NCI-H2081 treated with DMSO at 0.1 percent for 48 hours (cell line): Measurements from ENCODE around the gene SPHK2.

Source experiments
- DNase-seq: peaks from one replicate; lab custom pipeline; 2025; lab: John Stamatoyannopoulos, UW

The SPHK2 gene

DNA sequence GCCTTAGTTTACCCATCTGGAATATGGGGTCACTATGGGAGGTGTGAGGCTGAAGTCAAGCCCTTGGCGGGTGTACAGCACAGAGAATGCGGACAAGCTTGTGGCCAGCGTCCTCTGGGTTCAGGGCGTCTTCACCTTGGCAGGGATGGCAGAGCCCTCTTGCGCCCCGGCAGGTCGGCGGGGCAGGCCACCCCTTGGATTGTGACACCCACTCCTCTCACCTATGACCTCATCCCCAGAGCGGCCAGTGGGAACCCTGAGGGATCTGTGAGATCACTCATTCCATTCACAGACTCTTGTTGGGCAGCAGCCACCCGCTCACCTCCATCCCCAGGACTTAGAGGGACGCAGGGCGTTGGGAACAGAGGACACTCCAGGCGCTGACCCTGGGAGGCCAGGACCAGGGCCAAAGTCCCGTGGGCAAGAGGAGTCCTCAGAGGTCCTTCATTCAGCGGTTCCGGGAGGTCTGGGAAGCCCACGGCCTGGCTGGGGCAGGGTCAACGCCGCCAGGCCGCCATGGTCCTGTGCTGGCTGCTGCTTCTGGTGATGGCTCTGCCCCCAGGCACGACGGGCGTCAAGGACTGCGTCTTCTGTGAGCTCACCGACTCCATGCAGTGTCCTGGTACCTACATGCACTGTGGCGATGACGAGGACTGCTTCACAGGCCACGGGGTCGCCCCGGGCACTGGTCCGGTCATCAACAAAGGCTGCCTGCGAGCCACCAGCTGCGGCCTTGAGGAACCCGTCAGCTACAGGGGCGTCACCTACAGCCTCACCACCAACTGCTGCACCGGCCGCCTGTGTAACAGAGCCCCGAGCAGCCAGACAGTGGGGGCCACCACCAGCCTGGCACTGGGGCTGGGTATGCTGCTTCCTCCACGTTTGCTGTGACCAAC lies 12.6 kb upstream of the SPHK2 start, which contains the start of gene SPACA4:
TSS of gene SPACA4 (plus strand) at position 280 of the 896 bp plus-strand sequence. CDS start at position 517, 237 bp downstream.
- no peak for DNase-seq

DNA sequence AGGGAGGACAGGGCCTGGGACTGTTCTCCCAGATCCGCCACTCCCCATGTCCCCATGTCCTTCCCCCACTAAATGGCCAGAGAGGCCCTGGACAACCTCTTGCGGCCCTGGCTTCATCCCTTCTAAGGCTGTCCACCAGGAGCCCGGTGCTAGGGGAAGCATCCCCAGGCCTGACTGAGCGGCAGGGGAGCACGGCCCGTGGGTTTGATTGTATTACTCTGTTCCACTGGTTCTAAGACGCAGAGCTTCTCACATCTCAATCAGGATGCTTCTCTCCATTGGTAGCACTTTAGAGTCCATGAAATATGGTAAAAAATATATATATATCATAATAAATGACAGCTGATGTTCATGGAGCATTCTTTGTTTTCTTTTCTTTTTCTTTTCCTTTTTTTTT lies 11.9 kb upstream of the SPHK2 start:
- DNase-seq: no peak

DNA sequence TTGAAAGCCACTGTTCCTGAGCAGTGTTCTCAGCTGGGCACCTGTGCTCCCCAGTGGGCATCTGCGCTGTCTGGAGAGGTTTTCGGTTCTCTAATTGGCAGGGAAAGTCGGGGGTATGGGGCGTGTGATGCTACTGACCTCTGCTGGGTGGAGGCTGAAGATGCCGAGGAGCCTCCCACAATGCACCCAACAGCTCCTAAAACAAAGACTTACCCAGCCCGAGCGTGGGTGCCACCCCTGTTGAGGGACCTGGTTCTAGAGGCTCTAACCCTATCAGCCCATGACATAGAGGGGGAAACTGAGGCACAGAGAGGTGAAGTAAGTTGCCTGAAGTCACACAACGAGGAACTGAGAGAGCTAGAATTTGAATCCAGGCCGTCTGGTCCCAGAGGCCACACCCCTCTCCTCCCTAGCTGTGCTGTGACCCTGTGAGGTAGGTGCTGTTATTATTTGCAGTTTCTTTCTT lies 10.5 kb upstream of the SPHK2 start:
- no peak for DNase-seq

DNA sequence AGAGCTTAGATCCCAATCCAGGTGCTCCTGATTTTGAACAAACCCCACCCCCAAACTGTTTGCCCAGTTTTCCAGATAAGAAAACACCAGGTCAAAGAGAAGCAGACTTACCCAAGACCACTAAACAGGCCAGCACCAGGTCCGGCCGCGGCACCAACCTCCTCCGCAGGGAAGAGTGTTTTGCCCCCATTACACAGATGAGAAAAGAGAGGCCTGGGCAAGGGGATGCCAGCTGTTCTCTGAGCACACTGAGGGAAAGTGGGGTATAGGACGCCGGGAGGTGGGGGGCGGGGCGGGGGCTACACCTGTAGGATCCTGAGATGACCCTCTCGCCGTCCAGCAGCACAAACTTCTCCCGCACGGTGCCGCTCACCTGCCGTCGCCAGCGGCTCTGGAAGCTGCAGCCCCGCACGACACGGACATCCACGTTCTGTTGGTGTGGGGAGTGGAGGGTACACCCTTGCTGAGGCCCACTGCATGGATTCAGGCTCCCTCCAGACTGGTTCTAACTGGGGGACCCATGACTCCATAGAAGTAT lies 9.7 kb upstream of the SPHK2 start:
- no peak for DNase-seq

DNA sequence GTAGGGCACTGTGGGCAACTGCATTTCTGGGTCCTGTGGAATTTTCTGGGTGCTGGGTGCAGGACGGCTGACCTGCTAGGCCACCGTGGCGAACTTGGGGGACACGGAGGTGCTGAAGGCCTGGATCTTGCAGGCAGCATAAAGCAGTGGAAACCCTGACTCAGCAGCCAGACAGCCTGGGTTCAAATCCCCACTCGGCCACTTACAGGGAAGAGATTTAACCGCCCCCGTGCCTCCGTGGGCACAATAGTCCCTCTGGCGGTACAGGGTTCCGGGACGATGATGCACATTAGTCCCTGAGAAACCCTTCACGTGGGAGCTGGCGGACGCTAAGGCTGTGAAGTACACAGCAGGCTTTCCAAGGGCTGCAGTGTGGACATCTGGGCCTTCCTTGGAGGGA lies 7.4 kb upstream of the SPHK2 start:
- DNase-seq: no peak

- no peak for DNase-seq
Measured at GRCh38 chr19:48613024-48613851, 6.1 kb upstream of the SPHK2 start.

- DNase-seq: no peak
Measured at GRCh38 chr19:48613852-48614435, 5.4 kb upstream of the SPHK2 start.

DNA sequence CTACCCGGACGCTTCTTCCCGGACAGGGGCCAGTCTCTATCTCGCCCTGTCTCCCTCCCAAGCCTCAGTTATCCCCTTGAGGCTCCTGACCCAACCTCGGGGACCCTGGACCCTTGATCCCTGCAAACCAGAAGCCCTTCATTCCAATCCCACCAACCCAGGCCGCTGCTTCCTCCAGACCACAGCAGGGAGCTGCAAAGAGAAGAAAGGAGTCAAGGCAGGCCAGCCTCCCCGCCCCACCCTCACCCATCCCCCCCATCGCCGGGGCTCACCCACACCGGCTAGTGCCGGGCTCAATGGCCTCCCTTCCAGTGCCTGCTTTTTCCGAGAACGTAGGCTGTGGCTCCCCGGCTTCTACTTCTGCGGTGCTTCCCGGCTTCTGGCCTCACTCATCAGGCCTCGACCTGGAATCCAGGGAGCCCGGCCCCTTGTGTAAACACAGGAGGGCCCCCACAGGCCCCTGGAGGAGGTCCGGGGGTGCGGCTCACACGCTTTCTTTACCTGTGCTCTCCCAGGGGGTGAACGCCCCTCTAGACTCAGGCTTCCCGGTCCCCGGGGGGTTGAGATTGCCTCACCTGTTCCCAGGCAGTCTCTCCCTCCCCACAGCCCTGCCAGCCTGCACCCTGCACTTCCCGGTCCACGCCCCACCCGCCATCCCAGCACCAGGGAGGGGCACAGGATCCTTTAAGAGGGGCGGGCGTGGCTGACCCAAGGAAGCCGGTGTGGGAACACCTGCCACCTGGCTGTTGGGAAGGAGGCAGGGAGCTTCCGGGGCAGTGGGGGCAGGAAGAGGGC lies 4.7 kb upstream of the SPHK2 start, which contains the start of gene FAM83E:
TSS of gene FAM83E (minus strand) at position 641 of the 795 bp plus-strand sequence. CDS start 1,704 bp downstream, outside the sequence.
- no peak for DNase-seq

GRCh38 chr19:48615231-48616040 lies 3.9 kb upstream of the SPHK2 start:
- DNase-seq: no peak

- no peak for DNase-seq
Measured at GRCh38 chr19:48616041-48616436, 3.3 kb upstream of the SPHK2 start.

DNA sequence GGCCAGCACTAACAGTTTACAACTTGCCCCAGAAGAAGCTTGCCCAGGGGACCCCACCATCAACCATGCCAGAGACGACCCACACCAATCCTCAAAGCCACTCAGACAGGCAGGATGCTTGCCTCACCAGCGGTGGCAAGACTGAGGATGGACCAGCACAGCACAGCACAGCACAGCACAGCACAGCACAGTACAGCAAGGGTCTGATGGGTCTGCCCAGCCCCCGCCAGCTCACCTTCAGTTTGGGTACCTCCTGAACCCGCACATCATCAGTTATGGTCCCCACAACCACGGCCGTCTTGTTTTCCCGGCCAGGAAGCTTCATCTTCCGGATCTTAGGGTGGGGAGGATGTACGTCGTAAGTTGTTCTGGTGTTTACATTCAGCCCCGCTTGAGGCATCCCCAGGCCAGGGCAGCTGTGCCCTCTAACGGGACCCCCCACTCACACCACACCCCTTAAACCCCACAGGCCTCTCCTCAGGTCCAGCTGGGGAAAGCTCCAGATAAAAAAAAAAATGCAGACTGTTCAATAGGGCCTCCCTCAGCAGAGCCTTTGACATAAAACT lies 2.7 kb upstream of the SPHK2 start:
- no peak for DNase-seq

DNA sequence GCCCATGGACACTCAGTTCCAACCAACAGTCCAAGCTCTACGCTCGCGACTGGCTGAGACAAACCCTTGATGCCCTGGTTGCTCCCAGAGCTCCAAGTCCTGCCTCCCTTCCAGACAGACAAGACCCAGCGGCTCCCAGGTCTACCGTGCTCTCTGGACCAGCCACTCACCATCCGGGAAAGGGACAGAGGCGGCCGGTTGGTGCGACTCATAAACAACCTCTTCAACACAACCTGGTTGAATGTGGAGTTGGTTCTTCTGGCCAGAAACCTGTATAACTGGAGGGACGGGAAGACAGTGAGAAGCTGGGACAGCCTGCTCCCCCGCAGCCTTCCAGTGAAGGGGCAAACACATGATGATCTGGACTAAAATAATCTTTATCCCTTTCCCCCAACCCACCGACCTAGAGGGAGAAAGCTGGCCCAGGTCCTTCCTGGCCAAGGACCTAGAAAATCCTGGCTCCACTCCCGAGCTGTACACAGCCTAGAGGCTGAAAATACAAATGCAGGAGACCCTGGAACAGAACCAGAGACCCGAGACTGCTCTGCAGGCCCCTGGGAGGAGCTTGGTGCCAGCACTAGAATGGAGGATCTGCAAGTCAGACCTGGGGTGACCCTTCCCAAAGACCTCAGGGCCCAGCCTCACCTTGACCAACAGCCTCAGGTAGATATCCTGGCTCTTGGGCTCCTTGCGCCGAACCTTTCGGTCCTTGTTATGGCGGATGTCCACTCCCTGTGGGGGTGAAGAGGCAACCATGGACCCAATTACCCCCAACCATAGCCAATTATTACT lies 2.0 kb upstream of the SPHK2 start:
- no peak for DNase-seq

DNA sequence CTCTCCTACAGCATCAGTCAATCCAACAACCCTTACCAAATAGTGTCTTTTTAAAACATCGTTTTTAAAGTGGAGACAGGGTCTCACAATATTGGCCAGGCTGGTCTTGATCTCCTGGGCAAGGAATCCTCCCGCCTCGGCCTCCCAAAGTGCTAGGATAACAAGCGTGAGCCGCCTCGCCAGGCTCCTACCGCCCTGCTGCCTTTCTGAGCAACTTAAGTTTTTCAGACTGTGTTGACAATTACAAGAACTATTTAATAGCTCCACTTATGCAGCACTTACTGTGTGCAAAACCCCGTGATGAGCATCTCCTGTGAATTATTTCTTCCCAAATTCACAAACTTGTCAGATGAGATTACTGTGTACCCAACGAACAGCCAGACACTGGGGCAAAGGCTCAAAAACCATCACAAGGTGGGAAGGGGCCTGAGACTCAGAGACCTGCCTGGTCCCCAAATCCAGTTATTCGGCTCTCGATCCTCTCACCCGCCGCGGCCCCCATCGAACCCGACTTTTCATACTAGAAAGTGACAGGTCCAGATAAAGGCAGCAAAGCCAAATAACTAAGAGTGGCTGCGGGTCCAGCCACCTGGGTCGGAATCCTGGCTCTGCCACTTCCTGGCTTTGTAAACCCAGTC lies 909 bp upstream of the SPHK2 start:
- DNase-seq: no peak

GRCh38 chr19:48619692-48620585 lies 633 bp downstream of the SPHK2 start:
- no peak for DNase-seq

- DNase-seq: no peak
Measured at GRCh38 chr19:48623556-48624066, 4.3 kb downstream of the SPHK2 start.

DNA sequence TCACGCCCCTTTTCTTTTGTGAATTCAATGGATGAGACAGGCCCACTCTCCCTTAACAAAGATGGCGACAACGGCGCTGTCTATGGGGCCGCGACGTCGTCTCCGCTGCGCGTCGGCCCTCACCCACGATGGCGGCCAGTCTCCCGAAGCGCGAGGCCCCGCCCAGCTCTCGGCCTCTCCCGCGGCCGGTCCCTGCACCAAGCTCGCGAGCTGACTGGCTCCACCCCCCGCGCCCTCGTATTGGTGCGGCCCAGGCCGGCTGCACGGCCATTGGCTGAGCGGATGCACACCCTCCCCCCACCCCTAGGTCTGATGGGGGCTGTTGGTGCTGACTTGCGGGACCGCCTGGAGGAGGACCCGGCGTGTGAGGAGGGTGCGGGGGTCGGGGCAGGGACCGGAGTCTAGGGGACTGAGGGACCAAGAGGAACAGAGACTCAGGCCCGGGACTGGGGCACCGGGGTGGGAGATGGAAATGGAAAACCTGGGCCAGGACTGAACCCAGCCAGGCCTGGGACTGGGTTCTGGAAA lies 4.8 kb downstream of the SPHK2 start:
- peak; percentile 84 for DNase-seq
